Activated T-cell treated with anti-CD3 and anti-CD28 coated beads for 48 hours (primary cell): Measurements from ENCODE around the gene NT5DC3.
"Not testable (repeated sequence)": the region's sequence is repeated elsewhere in the genome, so short reads cannot be mapped to it uniquely, and the experiment has no call there.

Source experiments
- DNase-seq: peaks from one replicate; pipeline ENCODE4 v3.0.0-alpha.2; 2020; ENCODE audit warnings: low read depth

NT5DC3 gene

DNA sequence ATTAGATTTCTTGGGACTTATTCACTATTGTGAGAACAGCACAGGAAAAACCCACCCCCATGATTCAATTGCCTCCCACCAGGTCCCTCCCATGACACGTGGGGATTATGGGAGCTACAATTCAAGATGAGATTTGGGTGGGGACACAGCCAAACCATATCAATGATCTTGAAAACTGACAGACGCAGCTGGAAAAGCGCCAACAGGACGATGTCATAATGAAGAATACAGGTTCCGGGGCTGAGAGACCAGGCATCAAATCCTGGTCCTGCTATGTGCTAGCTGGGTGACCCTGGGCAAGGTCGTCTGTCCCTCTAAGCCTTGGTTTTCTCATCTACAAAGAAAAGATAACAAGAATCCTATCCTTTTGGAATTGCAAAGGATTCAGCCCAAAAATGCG is 31.4 kb downstream of the NT5DC3 start:
- DNase-seq, result not testable (repeated sequence)

DNA sequence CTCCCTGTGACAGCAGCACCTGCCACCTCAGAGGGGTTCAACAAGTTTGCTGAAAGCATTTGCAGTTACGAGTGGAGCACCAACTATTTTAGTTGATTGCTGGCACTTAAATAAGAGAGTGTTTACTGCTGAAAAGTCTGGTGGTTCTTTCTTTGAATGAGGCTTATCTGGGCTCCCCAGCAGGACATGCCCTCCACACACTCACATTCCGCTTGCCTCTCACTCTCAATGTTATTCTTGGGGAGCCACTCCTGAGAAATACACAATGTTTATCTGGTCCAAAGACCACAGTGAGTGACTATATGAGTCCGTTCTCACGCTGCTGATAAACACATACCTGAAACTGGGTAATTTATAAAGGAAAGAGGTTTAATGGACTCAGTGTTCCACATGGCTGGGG is 31.9 kb downstream of the NT5DC3 start:
- DNase-seq, result no peak

DNA sequence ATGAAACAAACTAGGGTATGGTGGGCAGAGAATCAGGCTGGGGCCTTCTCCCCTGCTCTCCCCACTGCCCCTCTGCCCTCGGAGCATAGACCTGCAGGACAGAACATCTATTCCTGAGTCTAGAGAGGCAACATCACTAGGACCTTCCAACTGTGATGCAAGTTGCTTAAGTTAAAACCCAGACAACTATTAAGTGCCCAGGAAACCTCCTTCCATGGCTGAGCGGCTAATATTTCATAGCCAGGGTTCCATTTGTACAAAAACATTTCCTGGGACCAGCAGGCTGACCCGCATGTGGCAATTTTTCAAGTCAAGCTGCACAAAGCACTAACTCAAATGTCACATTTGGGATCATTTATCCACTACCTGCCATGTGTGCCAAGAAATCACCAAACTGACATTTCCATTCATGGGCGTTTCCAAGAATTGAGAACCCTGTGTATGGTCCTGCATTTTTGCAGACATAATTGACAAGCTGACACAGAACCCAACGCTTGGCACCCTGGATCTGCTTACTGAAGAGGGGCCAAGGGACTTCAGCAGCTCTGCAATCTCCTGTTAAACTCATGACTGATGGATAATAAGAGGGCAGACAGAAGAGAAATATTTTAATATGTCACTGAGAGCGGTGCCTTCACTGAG is 32.7 kb downstream of the NT5DC3 start:
- no peak for DNase-seq

DNA sequence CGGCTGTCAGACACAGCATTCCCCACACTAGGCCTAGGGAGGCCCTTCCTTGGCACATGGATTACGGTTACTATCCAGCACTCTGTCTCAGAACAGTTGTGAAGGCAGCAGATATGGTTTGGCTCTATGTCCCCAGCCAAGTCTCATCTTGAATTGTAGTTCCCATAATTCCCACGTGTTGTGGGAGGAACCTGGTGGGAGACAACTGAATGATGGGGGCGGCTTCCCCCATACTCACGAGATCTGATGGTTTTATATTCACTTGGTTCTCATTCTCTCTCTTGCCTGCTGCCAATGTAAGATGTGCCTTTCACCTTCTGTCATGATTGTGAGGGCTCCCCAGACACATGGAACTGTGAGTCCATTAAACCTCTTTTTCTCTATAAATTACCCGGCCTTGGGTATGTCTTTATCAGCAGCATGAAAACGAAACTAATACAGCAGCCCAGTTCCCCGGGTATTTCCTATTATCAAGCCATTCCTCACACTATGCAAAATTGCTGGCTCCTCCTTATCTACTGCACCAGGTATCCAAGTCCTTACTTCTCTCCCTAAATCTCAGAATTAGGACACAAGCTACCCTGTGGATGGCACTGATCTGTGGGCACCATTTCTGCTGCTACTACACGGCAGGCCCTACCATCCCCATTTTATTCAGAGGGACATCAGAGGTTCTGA is 33.3 kb downstream of the NT5DC3 start:
- no peak for DNase-seq

DNA sequence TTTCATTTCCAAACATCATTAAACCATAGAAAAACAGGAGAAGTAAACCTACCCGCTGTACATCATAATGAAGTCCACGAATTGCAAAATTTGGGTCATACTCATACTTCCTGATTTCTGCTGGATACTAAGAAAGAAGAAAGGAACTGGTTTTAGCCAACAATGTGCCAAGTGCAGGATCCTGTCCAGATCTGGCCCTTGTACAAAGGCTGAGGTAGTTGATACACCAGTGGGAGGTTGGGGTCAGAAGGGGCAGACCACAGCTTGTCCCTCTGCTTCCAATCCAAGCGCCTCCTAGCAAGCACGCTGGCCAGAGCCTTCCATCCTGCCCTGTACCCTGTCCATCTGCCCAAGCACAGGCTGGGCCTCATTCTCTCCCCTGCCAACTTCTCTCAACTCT is 34.2 kb downstream of the NT5DC3 start:
- no peak for DNase-seq

DNA sequence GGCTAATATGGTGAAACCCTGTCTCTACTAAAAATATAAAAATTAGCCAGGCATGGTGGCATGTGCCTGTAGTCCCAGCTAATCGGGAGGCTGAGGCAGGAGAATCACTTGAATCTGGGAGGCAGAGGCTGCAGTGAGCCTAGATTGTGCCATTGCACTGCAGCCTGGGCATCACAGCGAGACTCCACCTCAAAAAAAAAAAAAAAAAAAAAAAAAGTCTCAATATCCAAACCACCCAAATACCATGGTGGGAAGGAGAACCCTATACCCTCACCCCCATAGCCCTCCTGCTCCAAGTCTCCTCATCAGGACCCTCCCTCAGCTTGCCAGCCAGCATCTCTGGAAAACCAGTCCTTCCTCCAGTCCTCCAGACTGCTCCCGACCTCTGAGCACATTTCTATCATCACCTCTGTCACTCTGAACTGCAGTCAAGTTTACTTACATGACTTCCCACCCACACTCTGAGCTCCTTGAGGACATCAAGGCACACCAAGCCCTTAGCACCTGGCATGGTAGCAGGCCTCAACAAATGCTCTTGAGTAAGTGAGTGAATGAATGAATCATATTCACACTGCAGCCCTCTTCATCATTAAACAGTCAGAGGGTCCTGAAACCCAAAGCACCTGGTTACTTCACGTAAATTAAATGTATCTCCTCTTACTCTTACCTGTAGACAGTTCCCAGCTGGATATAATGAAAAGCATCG is 35.2 kb downstream of the NT5DC3 start:
- no peak for DNase-seq

DNA sequence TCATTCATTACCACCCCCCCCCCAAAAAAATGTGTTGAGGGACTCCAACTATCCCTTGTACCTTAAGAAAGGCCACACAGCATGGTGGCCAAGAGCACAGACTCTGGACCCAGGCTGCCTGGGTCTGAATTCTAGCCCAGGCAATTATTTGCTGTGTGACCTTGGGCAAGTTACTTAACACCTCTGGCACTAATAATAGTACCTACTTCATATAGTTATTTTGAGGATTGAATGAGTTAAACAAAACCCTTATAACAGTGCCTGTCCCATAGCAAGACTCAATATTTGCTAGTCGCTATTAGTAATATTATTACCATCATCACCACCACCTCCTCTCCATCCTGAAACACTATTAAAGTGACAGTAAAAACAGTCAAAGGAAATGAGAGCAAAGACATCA is 37.2 kb downstream of the NT5DC3 start:
- DNase-seq, result no peak

DNA sequence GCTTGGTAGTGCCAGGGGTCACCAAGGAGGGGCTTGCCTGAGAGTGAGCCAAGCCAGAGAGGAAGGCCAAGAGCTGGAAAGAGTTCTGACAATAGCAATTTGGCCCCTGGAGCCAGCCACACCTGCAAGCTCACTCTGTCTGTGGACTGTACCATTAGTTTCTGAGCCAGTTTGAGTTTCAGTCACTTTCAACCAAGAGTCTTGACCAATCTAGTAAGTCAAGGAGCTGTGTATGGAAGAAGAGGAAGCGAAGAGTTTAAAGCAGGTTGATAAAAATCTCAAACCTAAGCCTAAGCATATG is 38.5 kb downstream of the NT5DC3 start:
- no peak for DNase-seq

DNA sequence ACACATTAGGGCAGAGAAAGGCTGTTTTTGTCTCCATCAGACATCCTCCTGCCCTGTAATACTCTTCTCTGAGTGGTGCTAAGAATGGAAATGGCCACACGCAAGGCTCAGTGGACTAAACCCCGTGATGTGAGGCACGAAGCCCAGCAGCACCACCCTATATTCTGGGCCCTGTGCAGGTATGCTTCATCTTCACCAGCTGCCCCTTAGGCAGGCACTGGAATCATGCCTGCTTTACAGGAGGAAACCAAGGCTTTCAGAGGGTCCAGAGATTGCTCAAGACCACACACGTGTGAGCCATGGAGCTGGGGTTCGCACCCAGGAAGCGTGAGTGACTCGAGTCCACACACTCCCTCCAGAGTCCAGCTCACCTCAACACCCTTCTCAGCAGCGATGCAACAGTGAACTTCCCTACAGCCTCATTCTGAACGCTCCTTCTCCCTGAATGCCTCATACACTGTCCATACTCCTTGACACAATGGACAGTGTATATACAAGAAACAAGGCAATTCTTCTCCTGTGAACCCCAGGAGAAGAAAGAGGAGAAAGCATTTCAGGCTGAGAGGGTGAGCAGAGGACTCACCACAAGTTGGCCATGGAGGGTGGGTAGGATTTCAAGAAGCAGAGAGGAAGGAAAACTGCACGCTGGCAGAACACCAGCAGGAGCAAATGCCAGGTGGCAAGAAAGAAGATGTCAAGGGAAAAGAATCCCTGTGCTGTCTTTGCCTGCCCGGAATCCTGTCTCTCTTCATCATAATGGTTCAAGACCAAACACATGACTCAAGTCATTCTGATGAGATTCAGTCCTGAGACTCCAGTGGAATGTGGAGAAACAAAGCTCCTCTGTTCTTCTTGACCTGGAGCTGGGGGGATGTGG is 39.1 kb downstream of the NT5DC3 start:
- no peak for DNase-seq

DNA sequence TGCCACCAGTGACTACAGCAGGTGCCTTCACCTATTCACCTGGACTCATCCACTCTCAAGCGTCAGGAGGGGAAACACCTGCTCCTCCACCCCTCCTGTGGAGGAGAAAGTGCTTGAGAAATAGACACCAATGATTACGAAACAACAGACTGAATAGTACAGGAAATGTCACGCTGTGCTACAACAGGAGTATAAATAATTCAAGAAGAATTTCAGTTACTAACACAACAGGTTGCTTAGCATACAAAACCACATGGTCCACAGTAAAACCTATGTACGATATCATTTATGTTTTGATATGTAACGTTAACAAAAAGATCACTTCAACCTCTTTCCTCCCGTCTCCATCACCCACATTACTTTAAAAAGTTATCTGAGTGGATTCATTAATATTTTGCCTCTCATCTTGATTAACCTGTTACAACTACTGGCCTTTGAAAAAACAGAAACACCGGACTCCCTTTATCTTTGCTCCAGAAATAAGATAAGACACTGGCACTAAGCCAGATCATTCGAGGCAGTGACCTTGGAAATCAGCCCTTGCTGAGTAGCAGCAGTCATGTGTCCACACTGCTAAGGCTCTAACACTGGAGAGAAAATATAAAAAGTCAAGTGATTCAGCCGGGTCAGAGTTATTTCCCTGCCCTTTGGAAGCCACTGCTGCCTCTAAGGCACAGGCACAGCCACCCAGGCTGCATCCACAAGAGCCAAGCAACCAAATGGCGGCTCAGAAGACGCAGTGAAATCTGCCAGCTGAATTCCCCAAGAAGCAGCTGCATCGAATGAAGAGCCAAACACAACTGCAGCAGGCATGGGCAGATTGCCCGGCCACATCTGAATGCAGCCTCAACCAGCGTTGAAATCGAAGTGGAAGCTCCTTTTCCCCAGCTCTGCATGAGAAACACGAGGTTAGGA is 40.9 kb downstream of the NT5DC3 start:
- no peak for DNase-seq

DNA sequence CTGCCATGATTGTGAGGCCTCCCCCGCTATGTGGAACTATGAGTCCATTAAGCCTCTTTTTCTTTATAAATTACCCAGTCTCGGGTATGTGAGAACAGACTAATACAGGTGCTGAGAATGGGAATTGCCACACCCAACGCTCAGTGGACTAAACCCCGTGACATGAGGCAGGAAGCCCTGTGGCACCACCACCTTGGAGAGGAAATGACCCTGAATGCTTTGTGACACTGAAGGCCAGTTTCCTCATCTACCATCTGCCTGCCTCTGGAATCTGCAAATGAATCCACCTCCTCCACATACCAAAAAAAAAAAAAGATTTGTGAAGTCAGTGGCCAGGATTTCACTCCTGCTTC is 41.6 kb downstream of the NT5DC3 start:
- DNase-seq, result no peak

DNA sequence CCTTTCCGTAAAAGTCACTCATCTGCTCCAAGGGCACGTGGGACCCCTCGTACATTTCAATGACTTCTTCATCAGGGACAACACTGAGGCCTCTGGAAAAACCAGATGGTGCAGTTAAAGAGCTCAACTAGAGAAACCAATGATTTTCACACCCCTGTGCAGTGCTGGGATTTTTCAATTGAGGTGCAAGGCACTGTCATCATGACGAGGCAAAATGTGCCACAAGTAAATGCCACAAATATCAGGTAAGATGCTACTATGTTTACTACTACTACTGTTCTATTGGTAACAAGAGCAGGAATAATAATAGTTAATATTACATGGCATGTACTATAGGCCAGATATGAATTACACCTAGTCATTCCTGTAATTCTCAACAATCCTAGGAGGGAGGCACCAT is 42.4 kb downstream of the NT5DC3 start:
- DNase-seq, result no peak

DNA sequence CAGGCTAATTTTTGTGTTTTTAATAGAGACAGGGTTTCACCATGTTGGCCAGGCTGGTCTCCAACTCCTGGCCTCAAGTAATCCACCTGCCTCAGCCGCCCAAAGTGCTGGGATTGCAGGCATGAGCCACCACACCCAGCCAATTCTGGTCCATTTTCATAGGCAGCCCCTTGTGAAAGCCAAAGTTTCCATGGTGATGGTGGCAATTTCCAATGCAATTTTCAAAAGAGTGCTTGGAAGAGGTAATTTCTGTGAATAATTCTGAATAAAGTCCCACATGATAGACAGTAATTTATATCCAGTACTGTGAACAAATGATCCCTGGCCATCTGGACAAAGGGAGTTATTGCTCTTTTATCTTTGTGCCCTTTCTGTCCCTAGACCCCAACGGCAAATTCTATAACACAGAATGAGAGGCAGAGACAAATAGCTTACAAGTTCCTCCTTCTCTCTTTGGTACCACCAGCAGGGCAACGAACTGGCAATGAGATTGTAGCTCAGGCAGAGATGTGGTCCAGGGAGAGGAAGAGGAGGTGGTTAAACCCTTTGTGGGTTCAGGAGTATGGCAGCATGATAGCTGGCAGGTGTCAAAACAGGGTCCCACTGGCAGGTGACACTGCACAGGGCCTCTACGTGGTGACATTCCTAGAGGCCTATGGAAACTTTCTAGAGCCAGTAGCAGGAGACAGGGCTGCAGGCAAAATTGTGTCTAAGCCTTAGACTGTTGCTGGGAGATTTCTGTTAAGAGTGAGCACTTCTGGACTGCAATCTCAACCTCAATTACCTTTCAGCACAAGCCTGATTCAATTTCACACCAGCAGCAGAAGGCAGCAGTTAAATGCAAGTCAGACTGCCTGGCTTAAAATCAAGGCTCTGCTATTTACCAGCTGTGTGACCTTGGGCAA is 46.5 kb downstream of the NT5DC3 start:
- DNase-seq, result no peak

DNA sequence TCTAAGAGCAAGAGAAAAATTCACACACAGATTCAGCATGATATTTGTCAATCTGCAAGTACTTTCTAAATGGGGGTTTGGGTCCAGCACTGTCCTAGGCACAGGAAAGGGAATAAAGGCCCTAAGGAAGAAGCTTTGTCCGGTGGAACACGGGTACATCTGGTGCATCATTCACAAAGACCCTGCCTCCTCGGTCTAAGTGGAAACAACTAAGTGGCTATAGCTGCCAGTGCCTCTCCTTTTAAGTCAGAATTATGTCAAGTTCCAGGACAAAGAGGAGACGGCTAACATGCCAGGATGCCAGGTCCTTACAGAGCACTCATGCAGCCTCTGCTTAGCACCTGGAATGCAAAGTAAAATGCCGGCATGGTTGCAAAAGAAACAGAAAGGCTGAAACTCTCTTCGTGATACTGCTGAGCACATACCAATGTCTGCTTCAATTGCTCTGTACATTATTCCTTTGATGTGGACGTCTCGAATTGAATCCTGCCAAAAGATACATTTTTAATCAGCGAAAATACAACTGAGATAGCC is 47.5 kb downstream of the NT5DC3 start:
- no peak for DNase-seq

DNA sequence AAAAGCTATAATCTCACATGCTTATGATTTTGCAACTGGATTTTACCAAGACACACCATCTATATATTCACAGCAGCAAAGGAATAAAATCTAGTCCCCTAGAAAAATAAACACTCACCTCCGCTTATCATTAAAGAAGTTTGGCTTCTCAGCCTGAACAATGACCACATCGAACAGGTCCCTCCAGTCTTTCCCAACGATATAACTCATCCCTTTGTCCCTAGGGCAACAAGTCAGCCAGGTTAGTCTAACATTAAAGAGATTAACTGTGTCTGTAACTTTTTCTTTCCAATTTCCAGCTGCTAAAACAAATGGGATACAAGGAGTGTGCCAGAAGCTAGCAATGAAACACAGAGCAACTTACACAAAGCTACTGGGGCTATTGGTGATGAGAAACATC is 48.0 kb downstream of the NT5DC3 start:
- DNase-seq, result no peak

DNA sequence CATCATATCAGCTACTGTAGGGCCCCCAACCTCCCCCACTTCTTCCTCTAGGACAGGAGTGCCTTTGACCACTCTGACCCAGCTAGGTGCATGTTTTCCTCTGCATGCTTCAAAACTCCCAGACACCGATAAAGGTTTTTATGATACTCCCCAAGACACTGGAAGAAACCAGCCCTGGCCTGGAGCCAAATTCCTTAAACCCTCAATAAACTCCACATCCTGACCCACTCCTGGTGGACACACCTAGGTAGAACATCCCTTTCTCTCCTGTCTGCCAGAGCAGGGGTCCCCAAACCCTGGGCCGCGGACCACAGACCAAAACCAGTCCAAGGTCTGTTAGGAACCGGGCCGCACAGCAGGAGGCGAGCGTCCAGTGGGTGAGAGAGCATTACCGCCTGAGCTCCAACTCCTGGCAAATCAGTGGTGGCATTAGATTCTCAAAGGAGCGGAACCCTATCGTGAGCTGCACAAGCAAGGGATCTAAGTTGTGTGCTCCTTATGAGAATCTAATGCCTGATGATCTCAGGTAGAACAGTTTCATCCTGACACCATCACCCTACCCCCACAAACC is 49.6 kb downstream of the NT5DC3 start:
- DNase-seq, result no peak

DNA sequence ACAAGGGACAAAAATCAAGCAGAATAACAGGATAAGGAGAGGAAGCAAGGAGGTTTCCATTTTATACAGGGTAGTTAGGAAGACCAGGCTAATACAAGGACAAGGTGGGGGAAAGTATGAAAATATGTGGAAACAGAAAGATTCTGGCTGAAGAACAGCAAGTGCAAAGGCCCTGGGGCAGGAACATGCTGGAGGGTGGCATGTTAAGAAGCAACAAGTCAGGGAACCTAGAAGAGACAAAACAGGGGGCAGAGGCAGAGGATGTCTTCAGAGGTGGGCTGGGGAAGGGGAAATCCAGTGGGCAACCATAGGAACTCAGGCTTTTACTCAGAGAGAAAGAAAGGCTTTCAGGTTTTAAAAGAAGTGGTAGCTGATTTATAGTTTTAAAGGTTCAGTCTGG is 54.8 kb downstream of the NT5DC3 start:
- no peak for DNase-seq

DNA sequence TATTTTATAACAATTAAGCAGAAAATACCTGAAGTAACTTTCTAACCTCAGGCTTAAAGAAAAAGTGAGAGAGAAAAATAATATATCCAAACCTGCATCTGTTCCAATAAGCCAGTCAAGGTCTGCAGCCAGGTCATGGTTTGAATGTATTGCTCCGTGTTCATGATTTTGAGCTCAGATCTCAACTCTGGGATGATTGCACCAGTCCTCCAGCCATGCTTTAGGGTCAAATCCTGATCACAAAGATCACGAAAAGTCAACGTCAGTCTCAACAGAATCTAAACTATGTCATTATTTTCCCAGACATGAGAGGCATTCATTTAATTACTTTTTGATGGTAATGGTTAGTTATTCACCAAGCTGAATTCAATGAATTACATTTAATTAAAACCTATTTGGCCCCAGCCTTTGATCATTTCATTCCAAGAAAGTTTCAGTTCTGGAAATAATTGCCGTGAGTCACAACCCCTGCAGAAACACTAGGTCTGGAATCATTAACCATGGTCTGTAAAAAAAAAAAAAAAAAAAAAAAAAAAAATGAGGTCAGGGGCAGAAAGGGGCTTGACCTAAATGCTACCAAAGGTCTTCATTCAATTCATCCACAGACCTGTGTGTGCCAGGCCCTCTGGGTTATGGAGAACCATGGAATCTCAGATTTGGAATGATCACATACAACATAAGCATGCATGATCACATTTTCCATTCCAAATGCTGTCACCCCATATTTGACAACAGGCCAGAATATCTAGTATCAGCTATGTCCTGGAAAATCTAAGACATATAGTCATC is 55.6 kb downstream of the NT5DC3 start:
- no peak for DNase-seq
